ENCODE measurements around the gene RAPGEF6.

The RAPGEF6 gene

DNA sequence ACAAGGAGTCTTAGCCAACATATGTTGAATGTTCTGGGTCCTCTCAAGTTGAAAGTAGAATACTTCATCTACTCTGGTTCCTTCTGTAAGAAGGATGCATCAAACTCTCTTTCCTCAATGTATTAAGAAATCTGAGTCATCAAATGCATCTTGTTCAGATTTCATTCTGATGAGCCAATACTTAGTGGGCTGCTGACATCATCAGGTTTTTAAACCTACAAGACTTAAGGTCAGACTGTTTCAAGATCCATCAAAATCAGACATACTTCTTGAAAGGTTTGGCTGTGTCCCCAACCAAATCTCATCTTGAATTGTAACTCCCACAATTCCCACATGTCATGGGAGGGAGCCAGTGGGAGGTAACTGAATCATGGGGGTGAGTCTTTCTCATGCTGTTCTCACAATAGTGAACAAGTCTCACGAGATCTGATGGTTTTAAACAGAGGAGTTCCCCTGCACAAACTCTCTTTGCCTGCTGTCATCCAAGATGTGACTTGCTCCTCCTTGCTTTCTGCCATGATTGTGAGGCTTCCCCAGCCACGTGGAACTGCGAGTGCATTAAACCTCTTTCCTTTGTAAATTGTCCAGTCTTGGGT is 168.8 kb downstream of the RAPGEF6 start:
- ATAC-seq = peak; percentile 73
- TF ChIP-seq, protein P1, sequence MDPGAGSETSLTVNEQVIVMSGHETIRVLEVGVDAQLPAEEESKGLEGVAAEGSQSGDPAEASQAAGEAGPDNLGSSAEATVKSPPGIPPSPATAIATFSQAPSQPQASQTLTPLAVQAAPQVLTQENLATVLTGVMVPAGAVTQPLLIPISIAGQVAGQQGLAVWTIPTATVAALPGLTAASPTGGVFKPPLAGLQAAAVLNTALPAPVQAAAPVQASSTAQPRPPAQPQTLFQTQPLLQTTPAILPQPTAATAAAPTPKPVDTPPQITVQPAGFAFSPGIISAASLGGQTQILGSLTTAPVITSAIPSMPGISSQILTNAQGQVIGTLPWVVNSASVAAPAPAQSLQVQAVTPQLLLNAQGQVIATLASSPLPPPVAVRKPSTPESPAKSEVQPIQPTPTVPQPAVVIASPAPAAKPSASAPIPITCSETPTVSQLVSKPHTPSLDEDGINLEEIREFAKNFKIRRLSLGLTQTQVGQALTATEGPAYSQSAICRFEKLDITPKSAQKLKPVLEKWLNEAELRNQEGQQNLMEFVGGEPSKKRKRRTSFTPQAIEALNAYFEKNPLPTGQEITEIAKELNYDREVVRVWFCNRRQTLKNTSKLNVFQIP (CRISPR knock-in tag; IDR thresholded peaks at IDR 0.05; ENCODE audit: borderline replicate concordance, low read depth) = no peak
- TF ChIP-seq SNAI2 (CRISPR knock-in tag; IDR thresholded peaks at IDR 0.05) = no peak
- TF ChIP-seq ISL1 (CRISPR knock-in tag; IDR thresholded peaks at IDR 0.05) = 0 out of 2 replicates have a peak, but pooled peaks have one; percentile 22
- TF ChIP-seq ESRRG (CRISPR knock-in tag; IDR thresholded peaks at IDR 0.05) = no peak
- TF ChIP-seq ZFP30 (CRISPR knock-in tag; IDR thresholded peaks at IDR 0.05) = no peak

DNA sequence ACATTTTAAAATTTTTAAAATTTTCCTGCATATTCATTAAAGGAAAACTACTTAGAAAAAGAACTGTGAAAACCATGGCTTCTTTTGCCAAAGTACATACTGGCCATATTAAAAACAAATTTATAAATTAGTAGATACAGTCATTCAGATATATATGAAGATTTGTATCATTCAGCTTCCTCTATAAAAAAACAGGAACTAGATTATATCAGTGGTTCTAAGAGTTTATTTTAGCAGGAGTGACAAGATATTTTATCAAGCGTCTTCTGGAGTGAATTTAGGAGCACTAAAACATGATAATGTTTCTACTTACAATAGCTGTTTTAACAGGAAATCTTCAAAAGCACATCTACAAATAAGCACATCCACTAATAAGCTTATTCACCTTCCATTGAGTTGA is 171.4 kb downstream of the RAPGEF6 start:
- no peak for ATAC-seq
- TF ChIP-seq, protein P2, sequence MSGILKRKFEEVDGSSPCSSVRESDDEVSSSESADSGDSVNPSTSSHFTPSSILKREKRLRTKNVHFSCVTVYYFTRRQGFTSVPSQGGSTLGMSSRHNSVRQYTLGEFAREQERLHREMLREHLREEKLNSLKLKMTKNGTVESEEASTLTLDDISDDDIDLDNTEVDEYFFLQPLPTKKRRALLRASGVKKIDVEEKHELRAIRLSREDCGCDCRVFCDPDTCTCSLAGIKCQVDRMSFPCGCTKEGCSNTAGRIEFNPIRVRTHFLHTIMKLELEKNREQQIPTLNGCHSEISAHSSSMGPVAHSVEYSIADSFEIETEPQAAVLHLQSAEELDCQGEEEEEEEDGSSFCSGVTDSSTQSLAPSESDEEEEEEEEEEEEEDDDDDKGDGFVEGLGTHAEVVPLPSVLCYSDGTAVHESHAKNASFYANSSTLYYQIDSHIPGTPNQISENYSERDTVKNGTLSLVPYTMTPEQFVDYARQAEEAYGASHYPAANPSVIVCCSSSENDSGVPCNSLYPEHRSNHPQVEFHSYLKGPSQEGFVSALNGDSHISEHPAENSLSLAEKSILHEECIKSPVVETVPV (CRISPR knock-in tag; IDR thresholded peaks at IDR 0.05) = no peak
- TF ChIP-seq, protein P1 (CRISPR knock-in tag; IDR thresholded peaks at IDR 0.05; ENCODE audit: borderline replicate concordance, low read depth) = no peak
- no peak for TF ChIP-seq TCF4 (CRISPR knock-in tag; IDR thresholded peaks at IDR 0.05; ENCODE audit: borderline replicate concordance)
- TF ChIP-seq, protein P3, sequence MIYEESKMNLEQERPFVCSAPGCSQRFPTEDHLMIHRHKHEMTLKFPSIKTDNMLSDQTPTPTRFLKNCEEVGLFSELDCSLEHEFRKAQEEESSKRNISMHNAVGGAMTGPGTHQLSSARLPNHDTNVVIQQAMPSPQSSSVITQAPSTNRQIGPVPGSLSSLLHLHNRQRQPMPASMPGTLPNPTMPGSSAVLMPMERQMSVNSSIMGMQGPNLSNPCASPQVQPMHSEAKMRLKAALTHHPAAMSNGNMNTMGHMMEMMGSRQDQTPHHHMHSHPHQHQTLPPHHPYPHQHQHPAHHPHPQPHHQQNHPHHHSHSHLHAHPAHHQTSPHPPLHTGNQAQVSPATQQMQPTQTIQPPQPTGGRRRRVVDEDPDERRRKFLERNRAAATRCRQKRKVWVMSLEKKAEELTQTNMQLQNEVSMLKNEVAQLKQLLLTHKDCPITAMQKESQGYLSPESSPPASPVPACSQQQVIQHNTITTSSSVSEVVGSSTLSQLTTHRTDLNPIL (CRISPR knock-in tag; IDR thresholded peaks at IDR 0.05; ENCODE audit: low read depth) = no peak
- TF ChIP-seq ISL1 (CRISPR knock-in tag; IDR thresholded peaks at IDR 0.05) = no peak
- no peak for TF ChIP-seq ZNF565 (CRISPR knock-in tag; conservative IDR thresholded peaks at IDR 0.05; ENCODE audit: low read depth)
- TF ChIP-seq, protein P4, sequence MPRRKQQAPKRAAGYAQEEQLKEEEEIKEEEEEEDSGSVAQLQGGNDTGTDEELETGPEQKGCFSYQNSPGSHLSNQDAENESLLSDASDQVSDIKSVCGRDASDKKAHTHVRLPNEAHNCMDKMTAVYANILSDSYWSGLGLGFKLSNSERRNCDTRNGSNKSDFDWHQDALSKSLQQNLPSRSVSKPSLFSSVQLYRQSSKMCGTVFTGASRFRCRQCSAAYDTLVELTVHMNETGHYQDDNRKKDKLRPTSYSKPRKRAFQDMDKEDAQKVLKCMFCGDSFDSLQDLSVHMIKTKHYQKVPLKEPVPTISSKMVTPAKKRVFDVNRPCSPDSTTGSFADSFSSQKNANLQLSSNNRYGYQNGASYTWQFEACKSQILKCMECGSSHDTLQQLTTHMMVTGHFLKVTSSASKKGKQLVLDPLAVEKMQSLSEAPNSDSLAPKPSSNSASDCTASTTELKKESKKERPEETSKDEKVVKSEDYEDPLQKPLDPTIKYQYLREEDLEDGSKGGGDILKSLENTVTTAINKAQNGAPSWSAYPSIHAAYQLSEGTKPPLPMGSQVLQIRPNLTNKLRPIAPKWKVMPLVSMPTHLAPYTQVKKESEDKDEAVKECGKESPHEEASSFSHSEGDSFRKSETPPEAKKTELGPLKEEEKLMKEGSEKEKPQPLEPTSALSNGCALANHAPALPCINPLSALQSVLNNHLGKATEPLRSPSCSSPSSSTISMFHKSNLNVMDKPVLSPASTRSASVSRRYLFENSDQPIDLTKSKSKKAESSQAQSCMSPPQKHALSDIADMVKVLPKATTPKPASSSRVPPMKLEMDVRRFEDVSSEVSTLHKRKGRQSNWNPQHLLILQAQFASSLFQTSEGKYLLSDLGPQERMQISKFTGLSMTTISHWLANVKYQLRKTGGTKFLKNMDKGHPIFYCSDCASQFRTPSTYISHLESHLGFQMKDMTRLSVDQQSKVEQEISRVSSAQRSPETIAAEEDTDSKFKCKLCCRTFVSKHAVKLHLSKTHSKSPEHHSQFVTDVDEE (CRISPR knock-in tag; IDR thresholded peaks at IDR 0.05) = no peak
- TF ChIP-seq ZFP30 (CRISPR knock-in tag; IDR thresholded peaks at IDR 0.05) = no peak
- TF ChIP-seq PPARA (CRISPR knock-in tag; IDR thresholded peaks at IDR 0.05; ENCODE audit: borderline replicate concordance) = no peak

DNA sequence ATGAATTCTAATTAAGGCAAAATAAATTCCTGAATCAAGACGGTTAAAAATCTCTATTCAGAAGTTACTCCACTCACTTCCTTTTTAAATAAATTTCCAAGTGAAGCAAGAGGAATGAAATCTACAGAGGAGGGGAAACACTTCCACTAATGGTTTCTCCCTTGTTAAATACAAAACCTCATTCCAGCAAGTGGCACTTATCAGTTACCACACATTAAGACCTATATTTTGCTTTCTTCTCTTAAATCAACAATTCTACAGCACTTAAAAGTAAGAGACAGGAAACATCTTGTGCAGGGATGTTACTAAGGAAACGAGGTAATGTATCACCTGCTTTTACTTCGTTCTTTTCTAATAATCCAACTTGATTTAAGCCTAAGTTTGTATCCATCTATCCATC is 172.6 kb downstream of the RAPGEF6 start:
- TF ChIP-seq ESRRG (CRISPR knock-in tag; IDR thresholded peaks at IDR 0.05) = no peak
- TF ChIP-seq, protein P2 (CRISPR knock-in tag; IDR thresholded peaks at IDR 0.05) = no peak
- no peak for TF ChIP-seq ZNF70 (CRISPR knock-in tag; IDR thresholded peaks at IDR 0.05)
- TF ChIP-seq GLIS3 (CRISPR knock-in tag; IDR thresholded peaks at IDR 0.05) = no peak
- TF ChIP-seq, protein P3 (CRISPR knock-in tag; IDR thresholded peaks at IDR 0.05; ENCODE audit: low read depth) = no peak
- TF ChIP-seq, protein P4 (CRISPR knock-in tag; IDR thresholded peaks at IDR 0.05) = no peak
- no peak for TF ChIP-seq SNAI2 (CRISPR knock-in tag; IDR thresholded peaks at IDR 0.05)
- no peak for TF ChIP-seq RARB (CRISPR knock-in tag; IDR thresholded peaks at IDR 0.05)
- no peak for TF ChIP-seq BACH2 (CRISPR knock-in tag; IDR thresholded peaks at IDR 0.05; ENCODE audit: borderline replicate concordance)
- TF ChIP-seq CSDC2 (CRISPR knock-in tag; IDR thresholded peaks at IDR 0.05) = no peak
- TF ChIP-seq OSR1 (CRISPR knock-in tag; IDR thresholded peaks at IDR 0.05) = no peak
- TF ChIP-seq ZFP30 (CRISPR knock-in tag; IDR thresholded peaks at IDR 0.05) = no peak
- no peak for TF ChIP-seq ISL1 (CRISPR knock-in tag; IDR thresholded peaks at IDR 0.05)
- TF ChIP-seq, protein P1 (CRISPR knock-in tag; IDR thresholded peaks at IDR 0.05; ENCODE audit: borderline replicate concordance, low read depth) = no peak
- no peak for ATAC-seq
